Measurements from ENCODE around the gene HCCS. TPM values are rescaled to one million over a fixed set of nuclear protein-coding genes. Genes with fewer than 3 reads are reported as not detected.

HCCS gene
- total RNA-seq, 1 donor from 2014 or later: 28.0 TPM

GRCh38 chrX:11080741-11081305 lies 30.3 kb upstream of the HCCS start:
- DNase-seq (ENCODE audit: extremely low spot score, unreplicated experiment): no peak
- no peak overlapping the region for H3K4me3 Mint-ChIP-seq
- H3K36me3 Mint-ChIP-seq: no peaks in the 10 kb centered on the region
- H3K27me3 Mint-ChIP-seq: no peaks in the 10 kb centered on the region
- no peak for TF ChIP-seq CTCF (conservative IDR thresholded peaks at IDR 0.05)
- H3K4me1 Mint-ChIP-seq (ENCODE audit: unreplicated experiment): no peaks in the 10 kb centered on the region
- H3K27ac Mint-ChIP-seq: no peak overlapping the region
- no peaks in the 10 kb centered on the region for H3K9me3 Mint-ChIP-seq

GRCh38 chrX:11081511-11081910 lies 29.6 kb upstream of the HCCS start:
- Mint-ChIP-seq H3K27me3 (no peaks in the 10 kb centered on the region), H3K9me3 (no peaks in the 10 kb centered on the region), H3K36me3 (no peaks in the 10 kb centered on the region), H3K4me1 (ENCODE audit: unreplicated experiment) (no peaks in the 10 kb centered on the region), H3K27ac (no peak overlapping the region), H3K4me3 (no peak overlapping the region)
- no peak for DNase-seq (ENCODE audit: extremely low spot score, unreplicated experiment)
- TF ChIP-seq CTCF (conservative IDR thresholded peaks at IDR 0.05): no peak

GRCh38 chrX:11085305-11085704 lies 25.8 kb upstream of the HCCS start:
- Mint-ChIP-seq H3K4me3 (no peak overlapping the region), H3K9me3 (no peaks in the 10 kb centered on the region), H3K36me3 (no peaks in the 10 kb centered on the region), H3K27ac (no peak overlapping the region), H3K27me3 (no peaks in the 10 kb centered on the region), H3K4me1 (ENCODE audit: unreplicated experiment) (no peaks in the 10 kb centered on the region)
- TF ChIP-seq CTCF (conservative IDR thresholded peaks at IDR 0.05): no peak
- no peak for DNase-seq (ENCODE audit: extremely low spot score, unreplicated experiment)

- Mint-ChIP-seq H3K27me3 (no peaks in the 10 kb centered on the region), H3K4me1 (ENCODE audit: unreplicated experiment) (no peaks in the 10 kb centered on the region), H3K27ac (no peak overlapping the region), H3K36me3 (no peaks in the 10 kb centered on the region), H3K4me3 (no peak overlapping the region), H3K9me3 (no peaks in the 10 kb centered on the region)
- no peak for DNase-seq (ENCODE audit: extremely low spot score, unreplicated experiment)
- TF ChIP-seq CTCF (conservative IDR thresholded peaks at IDR 0.05): no peak
Observed at GRCh38 chrX:11089802-11090201, 21.3 kb upstream of the HCCS start.

GRCh38 chrX:11097933-11098332 lies 13.2 kb upstream of the HCCS start:
- H3K36me3 Mint-ChIP-seq: peaks cover 4% of the 10 kb centered on the region
- DNase-seq (ENCODE audit: extremely low spot score, unreplicated experiment): no peak
- H3K4me1 Mint-ChIP-seq (ENCODE audit: unreplicated experiment): peaks cover 7% of the 10 kb centered on the region
- H3K9me3 Mint-ChIP-seq: no peaks in the 10 kb centered on the region
- no peak for TF ChIP-seq CTCF (conservative IDR thresholded peaks at IDR 0.05)
- no peaks in the 10 kb centered on the region for H3K27me3 Mint-ChIP-seq
- no peak overlapping the region for H3K4me3 Mint-ChIP-seq
- no peak overlapping the region for H3K27ac Mint-ChIP-seq

- no peak for TF ChIP-seq CTCF (conservative IDR thresholded peaks at IDR 0.05)
- H3K4me1 Mint-ChIP-seq (ENCODE audit: unreplicated experiment): peaks cover 7% of the 10 kb centered on the region
- peaks cover 4% of the 10 kb centered on the region for H3K36me3 Mint-ChIP-seq
- no peak for DNase-seq (ENCODE audit: extremely low spot score, unreplicated experiment)
- no peaks in the 10 kb centered on the region for H3K27me3 Mint-ChIP-seq
- no peak overlapping the region for H3K27ac Mint-ChIP-seq
- no peak overlapping the region for H3K4me3 Mint-ChIP-seq
- no peaks in the 10 kb centered on the region for H3K9me3 Mint-ChIP-seq
Observed at GRCh38 chrX:11099465-11099864, 11.7 kb upstream of the HCCS start.
